ENCODE data around the gene LPP. TPM values are rescaled to one million over a fixed set of nuclear protein-coding genes. Genes with fewer than 3 reads are reported as not detected.

LPP gene
- total RNA-seq, 1 experiment from 2014 or later: 20.4 TPM

DNA sequence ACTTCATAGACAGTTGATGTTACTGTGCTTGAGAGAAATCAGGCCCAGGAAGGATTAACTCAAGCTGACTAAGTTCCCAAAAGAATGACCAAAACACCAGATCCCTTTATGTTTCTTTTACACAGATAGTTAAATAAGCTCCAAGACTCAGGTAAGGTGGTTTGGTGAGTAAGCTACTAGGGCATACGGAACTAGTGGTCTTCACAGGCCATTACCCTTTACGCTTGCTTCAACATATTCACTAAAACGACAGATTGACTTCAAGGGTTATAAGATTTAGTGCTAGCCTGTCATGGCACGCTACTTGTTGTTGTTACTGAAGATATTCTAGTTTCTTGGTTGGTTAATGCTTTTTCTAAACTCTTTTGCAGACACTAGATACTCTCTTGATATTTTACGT lies 369.3 kb downstream of the LPP start:
- no peaks in the 10 kb centered on the region for H3K9me2 ChIP-seq (replicated peaks; ENCODE audit: low read length)
- no peak overlapping the region for H3K4me3 ChIP-seq (ENCODE audit: low read length)
- H3K9ac ChIP-seq (ENCODE audit: low read length): no peak overlapping the region
- peaks cover 11% of the 10 kb centered on the region for H3K4me1 ChIP-seq (ENCODE audit: insufficient read depth, low read length)
- intact Hi-C loops (cut with micrococcal nuclease): no loop called here
- ChIA-PET POLR2A (ENCODE audit: unreplicated experiment) (no interaction called here), CTCF (no interaction called here)
- H3K27ac ChIP-seq (ENCODE audit: low read length): no peak overlapping the region
- H3K36me3 ChIP-seq (ENCODE audit: low read depth, low read length): peaks cover 4% of the 10 kb centered on the region; the same call in 1 of the 2 replicates
- H4K20me1 ChIP-seq (ENCODE audit: low read length): no peaks in the 10 kb centered on the region
- H2AFZ ChIP-seq (ENCODE audit: low read length): no peak overlapping the region
- TF ChIP-seq EZH2phosphoT487 (IDR thresholded peaks at IDR 0.05; ENCODE audit: borderline replicate concordance, low read length): no peak
- no peak for TF ChIP-seq EZH2 (IDR thresholded peaks at IDR 0.05; ENCODE audit: low read length, unreplicated experiment)
- TF ChIP-seq, protein P1, sequence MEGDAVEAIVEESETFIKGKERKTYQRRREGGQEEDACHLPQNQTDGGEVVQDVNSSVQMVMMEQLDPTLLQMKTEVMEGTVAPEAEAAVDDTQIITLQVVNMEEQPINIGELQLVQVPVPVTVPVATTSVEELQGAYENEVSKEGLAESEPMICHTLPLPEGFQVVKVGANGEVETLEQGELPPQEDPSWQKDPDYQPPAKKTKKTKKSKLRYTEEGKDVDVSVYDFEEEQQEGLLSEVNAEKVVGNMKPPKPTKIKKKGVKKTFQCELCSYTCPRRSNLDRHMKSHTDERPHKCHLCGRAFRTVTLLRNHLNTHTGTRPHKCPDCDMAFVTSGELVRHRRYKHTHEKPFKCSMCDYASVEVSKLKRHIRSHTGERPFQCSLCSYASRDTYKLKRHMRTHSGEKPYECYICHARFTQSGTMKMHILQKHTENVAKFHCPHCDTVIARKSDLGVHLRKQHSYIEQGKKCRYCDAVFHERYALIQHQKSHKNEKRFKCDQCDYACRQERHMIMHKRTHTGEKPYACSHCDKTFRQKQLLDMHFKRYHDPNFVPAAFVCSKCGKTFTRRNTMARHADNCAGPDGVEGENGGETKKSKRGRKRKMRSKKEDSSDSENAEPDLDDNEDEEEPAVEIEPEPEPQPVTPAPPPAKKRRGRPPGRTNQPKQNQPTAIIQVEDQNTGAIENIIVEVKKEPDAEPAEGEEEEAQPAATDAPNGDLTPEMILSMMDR (conservative IDR thresholded peaks at IDR 0.05; ENCODE audit: low read depth, low read length): no peak
- H3K79me2 ChIP-seq (ENCODE audit: low read length): no peaks in the 10 kb centered on the region
- BruUV-seq (replicated peaks): no TSS peak
- no peak for ATAC-seq
- H3K27me3 ChIP-seq (ENCODE audit: low read length): no peaks in the 10 kb centered on the region
- no peak for DNase-seq
- H3K4me2 ChIP-seq (ENCODE audit: low read length): no peak overlapping the region
- no peaks in the 10 kb centered on the region for H3K9me3 ChIP-seq (ENCODE audit: low read length)
- H3F3A ChIP-seq (ENCODE audit: low read length, unreplicated experiment): no peaks in the 10 kb centered on the region

DNA sequence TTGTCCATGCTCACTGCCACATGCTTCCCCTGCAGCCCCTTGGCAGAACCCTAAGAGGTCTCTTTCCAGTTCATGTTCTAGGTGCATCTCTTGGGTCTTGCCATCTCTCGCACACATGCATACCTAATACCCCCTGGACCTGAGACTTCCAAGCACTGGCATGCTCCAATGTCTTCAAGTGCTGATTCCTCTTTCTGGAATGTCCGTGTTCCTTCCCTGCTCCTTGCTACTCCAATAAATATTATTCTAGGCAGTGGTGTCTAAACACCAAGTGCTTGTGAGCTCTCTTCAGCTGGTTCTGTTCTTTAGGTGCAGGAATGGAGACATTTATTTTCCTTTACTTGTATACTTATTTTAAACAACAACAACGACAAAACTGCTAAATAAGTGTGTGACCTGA lies 370.1 kb downstream of the LPP start:
- H3K4me2 ChIP-seq (ENCODE audit: low read length): no peak overlapping the region

DNA sequence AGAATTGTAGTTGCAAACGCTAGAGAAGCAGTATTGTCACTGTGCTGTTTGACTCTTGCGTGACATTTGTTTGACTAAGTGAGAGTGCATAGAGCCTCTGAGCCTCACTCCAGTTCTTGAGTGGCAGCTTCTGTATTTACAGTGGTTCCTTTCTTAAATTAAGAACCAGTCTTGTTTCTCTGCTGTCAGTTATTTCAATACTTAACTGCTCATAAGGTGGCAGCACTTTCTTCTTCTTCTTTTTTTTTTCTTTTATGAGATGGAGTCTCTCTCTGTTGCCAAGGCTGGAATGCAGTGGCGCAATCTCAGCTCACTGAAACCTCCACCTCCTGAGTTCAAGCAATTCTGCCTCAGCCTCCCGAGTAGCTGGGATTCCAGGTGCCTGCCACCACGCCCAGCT lies 372.1 kb downstream of the LPP start:
- no peak overlapping the region for H3K9ac ChIP-seq (ENCODE audit: low read length)
- no peaks in the 10 kb centered on the region for H3F3A ChIP-seq (ENCODE audit: low read length, unreplicated experiment)
- BruUV-seq (replicated peaks): no TSS peak
- ATAC-seq (no peak), DNase-seq (peak; percentile 39)
- no peak overlapping the region for H3K4me2 ChIP-seq (ENCODE audit: low read length)
- POLR2A ChIA-PET (ENCODE audit: unreplicated experiment): no interaction called here
- no peaks in the 10 kb centered on the region for H4K20me1 ChIP-seq (ENCODE audit: low read length)
- no peaks in the 10 kb centered on the region for H3K9me3 ChIP-seq (ENCODE audit: low read length)
- H3K27ac ChIP-seq (ENCODE audit: low read length): no peak overlapping the region
- TF ChIP-seq, protein P1 (conservative IDR thresholded peaks at IDR 0.05; ENCODE audit: low read depth, low read length): no peak; the same call in 1 of the 2 replicates
- no peak for TF ChIP-seq EZH2 (IDR thresholded peaks at IDR 0.05; ENCODE audit: low read length, unreplicated experiment)
- TF ChIP-seq EZH2phosphoT487 (IDR thresholded peaks at IDR 0.05; ENCODE audit: borderline replicate concordance, low read length): no peak
- H3K4me1 ChIP-seq (ENCODE audit: insufficient read depth, low read length): peaks cover 32% of the 10 kb centered on the region
- H3K4me3 ChIP-seq (ENCODE audit: low read length): no peak overlapping the region
- no peaks in the 10 kb centered on the region for H3K27me3 ChIP-seq (ENCODE audit: low read length)
- CTCF ChIA-PET: no interaction called here
- peaks cover 4% of the 10 kb centered on the region; the same call in 1 of the 2 replicates for H3K36me3 ChIP-seq (ENCODE audit: low read depth, low read length)
- H3K9me2 ChIP-seq (replicated peaks; ENCODE audit: low read length): no peaks in the 10 kb centered on the region
- no peaks in the 10 kb centered on the region for H3K79me2 ChIP-seq (ENCODE audit: low read length)
- intact Hi-C loops (cut with micrococcal nuclease): loop anchor here (5.0 kb wide), 4 partner anchors 159 to 784 kb away; no protein-coding TSS in a partner anchor
- no peak overlapping the region for H2AFZ ChIP-seq (ENCODE audit: low read length)

More for the DNA sequence above, 370.1 kb downstream of the LPP start:
- Histone ChIP-seq H3K4me1 (ENCODE audit: insufficient read depth, low read length) (peaks cover 18% of the 10 kb centered on the region), H2AFZ (ENCODE audit: low read length) (no peak overlapping the region), H3K36me3 (ENCODE audit: low read depth, low read length) (peaks cover 4% of the 10 kb centered on the region; the same call in 1 of the 2 replicates), H3K9ac (ENCODE audit: low read length) (no peak overlapping the region), H3K27me3 (ENCODE audit: low read length) (no peaks in the 10 kb centered on the region), H3K9me3 (ENCODE audit: low read length) (no peaks in the 10 kb centered on the region), H3K4me3 (ENCODE audit: low read length) (no peak overlapping the region), H3F3A (ENCODE audit: low read length, unreplicated experiment) (no peaks in the 10 kb centered on the region), H3K9me2 (replicated peaks; ENCODE audit: low read length) (no peaks in the 10 kb centered on the region), H4K20me1 (ENCODE audit: low read length) (no peaks in the 10 kb centered on the region), H3K27ac (ENCODE audit: low read length) (no peak overlapping the region), H3K79me2 (ENCODE audit: low read length) (no peaks in the 10 kb centered on the region)
- TF ChIP-seq EZH2phosphoT487 (IDR thresholded peaks at IDR 0.05; ENCODE audit: borderline replicate concordance, low read length) (no peak), EZH2 (IDR thresholded peaks at IDR 0.05; ENCODE audit: low read length, unreplicated experiment) (no peak)
- TF ChIP-seq, protein P1 (conservative IDR thresholded peaks at IDR 0.05; ENCODE audit: low read depth, low read length): no peak
- ATAC-seq: no peak
- intact Hi-C loops (cut with micrococcal nuclease): no loop called here
- CTCF ChIA-PET: no interaction called here
- POLR2A ChIA-PET (ENCODE audit: unreplicated experiment): interaction anchor here (0.7 kb wide), 1 partner anchor 72 kb away, joined by 3 read pairs; no protein-coding TSS in a partner anchor
- BruUV-seq (replicated peaks): no TSS peak
- no peak for DNase-seq

Data from PC-3 (cell line).